HG02642 (cell line): Measurements from ENCODE around the gene DCXR.

ENCODE experiments used
- ATAC-seq: cut with Tn5 transposase; IDR thresholded peaks from one replicate; pipeline ENCODE4 v1.9.1; 2021; ENCODE audit warnings: mild to moderate bottlenecking; ENCODE audit not compliant: unreplicated experiment, poor library complexity

DCXR gene

GRCh38 chr17:82003411-82004381 is 33.8 kb downstream of the DCXR start:
- no peak for ATAC-seq

DNA sequence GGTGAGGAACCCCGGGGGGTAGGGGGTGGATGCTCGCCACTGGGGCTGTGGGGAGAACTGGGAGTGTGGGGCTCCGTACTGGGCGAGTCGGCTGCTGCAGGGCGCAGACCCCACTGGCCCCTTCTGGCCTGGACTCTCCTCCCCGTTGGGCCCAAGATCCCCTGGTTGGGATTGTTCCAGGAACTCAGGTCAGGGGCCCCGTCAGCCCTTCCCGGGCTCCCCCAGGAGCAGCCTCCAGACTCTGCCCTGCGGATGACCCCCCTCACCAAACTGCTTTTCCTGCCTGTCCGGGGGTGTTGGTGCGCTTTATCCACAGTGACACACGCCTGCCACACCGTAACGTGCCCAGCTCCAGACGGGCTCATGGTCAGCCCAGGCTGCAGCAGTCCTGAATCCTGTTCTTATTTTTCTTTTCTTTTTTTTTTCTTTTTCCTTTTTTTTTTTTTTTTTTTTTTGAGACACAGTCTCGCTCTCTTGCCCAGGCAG is 35.9 kb downstream of the DCXR start:
- ATAC-seq, result no peak

GRCh38 chr17:82000803-82001570 is 36.5 kb downstream of the DCXR start:
- ATAC-seq, result no peak

- no peak for ATAC-seq
Measured at GRCh38 chr17:81999976-82000802, 37.3 kb downstream of the DCXR start.

DNA sequence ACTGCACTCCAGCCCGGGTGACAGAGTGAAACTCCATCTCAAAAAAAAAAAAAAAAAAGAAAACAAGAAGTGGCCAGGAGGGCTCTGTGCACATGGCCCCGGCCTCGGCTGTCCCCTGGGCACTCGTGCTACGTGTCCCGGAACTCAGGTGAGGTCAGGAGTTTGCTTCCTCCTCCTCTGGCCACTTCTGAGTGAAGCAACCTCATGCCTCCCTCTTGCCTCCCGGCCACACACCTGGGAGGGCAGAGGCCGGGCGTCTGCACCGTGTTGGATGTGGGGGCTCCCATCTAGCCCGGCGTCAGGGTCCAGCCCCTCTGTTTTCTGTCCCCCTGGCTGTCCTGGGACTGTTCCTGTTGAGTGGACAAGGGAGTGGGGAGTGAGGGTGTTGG is 37.9 kb downstream of the DCXR start:
- no peak for ATAC-seq

DNA sequence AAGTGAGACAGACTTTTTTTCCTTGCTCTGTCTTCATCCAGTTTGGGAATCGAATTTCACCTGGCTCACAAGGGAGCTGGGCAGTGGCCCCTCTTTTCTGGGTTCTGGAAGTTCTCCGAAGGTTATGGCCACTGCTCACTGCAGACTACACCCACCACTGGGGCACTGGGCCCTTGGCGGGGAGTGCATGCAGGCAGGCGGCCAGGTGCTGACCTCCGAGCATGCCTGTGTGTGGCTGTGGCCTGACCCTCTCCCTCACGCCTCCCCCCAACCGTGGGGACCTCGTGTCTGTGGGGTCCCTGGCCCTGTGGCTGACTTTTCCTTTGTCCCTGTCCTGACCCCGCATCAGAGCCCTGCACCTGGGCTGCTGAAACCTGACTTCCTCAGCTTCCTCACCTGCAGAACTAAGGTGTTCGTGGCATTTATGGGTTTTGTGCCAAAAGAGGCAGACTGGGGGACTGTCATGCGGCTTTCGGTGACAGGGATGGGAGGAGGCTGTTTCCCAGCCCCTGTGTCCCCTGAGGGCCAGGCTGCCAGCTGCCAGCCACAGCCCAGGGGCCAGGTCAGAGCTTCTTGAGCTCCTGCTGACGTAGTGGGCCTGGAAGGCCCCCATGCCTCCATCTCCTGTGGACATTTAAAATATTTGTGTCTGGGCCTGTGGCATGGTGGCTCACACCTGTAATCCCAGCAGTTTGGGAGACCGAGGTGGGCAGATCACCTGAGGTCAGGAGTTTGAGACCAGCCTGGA is 38.6 kb downstream of the DCXR start:
- ATAC-seq, result no peak

GRCh38 chr17:81998212-81998611 is 39.3 kb downstream of the DCXR start:
- ATAC-seq, result no peak

GRCh38 chr17:81996757-81997441 is 40.6 kb downstream of the DCXR start:
- ATAC-seq, result no peak

- ATAC-seq, result no peak
Measured at GRCh38 chr17:81996232-81996756, 41.2 kb downstream of the DCXR start.

GRCh38 chr17:81995463-81996231 is 41.9 kb downstream of the DCXR start:
- ATAC-seq, result no peak

DNA sequence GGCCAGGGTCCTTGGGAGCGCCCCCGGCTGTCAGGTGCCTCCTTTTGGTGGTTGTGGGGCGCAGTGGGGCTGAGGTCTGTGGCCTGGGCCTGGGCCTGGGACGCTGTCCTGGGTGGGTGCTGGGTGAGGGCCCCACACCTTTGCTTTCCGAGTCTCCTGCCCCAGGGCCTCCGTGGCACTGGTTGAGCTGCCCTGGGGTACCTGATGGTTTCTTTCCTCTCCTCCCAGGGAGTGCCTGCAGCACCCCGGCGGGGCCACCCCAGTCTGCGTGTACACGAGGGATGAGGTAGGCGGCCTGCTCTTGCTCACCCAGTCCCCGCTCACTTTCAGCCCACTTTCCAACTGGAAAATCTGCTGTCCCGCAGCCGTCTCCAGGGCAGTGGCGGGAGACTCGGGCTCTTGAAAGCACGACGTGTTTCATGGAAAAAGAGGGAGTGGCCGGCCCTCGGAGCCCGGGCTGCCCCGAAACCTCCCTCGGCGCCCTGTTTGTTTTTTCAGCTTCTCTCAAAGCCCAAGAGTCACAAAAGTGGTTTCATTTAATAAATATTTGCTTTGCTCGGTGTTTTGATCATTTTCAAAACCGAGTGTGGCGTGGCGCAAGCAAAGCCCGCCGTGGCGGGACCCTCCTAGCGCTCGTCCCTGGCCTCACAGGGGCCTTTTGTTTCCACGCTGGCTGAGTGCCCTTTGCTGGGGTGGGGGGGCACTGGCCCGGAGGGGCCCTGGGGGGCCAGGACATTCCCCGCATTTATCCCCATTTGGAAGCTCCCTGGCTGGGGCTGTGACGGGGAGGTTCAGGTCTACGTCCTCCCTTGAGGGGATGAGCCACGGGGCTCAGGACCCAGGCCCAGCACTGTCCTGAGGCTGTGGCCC is 42.7 kb downstream of the DCXR start:
- ATAC-seq, result no peak

DNA sequence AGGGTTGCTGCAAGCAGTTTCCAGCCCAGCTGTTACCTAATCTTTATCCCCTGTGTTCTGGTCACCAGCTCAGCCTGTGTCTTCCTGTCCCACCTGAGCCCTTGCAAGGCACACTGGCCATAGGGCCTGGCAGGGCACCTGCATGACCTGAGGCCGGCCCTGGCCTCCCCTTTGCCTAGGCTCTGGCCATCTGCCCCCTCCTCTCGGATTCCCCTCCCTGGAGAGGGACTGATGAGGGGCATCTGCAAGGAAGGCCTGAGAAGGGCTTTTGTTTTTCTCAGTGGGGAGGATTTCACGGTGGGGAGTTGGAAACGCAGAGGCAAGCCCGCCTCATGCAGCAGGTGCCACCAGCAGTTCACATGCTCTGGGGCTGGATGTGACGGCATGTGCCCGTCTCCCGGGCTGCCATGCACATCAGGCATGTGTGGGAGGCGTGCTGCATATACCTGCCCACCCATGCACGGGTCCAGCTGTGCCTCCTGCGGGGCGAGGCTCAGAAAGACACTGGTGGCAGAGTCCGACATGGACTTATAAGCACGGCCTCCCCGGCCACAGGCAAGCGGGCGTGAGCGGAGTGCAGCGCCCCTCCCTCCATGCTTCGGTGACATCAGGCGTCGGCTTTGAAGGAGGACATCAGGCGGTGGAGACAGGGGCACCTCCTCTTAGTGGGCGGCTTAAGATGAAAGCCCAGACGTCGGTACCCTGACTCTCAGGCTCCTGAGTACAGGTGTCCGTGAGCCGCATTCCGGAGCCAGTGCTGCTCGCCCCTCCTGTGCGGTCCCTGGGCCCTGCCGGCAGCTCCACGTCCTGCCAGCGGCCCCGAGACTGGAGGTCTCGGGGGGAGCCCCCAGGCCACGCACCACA is 43.5 kb downstream of the DCXR start:
- ATAC-seq, result no peak

DNA sequence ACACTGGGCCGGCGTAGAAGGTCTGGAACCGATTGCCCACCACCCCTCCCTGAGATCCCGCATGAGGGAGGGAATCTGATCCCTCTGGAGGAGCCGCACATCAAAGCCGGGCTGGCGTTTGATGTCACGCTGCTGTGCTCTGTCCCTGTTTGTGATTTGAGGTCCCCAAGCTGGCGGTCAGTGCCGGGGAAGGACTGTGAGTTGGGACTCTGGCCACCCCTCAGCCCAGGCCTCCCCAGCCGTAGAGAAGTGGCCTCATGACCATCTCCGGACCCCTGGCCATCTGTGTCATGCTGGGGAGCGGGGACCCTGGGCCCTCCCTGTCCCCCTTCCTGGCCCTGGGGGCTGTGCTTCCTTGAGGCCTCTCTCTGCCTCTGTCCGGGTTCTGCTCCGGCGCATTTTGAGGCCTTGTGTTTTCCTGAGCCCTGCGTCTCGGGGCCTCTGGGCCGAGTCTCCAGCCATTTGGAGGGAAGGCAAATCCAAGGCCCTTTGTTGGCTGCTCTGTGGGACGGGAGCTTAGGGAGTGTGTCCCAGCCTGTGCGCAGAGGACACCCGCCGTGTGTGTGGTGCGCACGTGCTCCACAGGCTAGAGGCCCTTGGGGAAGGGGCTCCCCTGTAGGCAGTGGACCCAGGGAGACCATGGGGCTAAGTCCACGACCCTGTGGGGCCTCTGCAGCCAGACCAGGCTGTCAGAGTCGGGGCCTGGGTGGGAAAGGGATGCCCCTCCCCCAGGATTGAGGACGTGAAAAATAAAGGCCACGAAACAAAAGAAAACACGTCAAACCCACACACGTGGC is 45.0 kb downstream of the DCXR start:
- no peak for ATAC-seq

GRCh38 chr17:81991684-81992305 is 45.7 kb downstream of the DCXR start:
- ATAC-seq, result no peak
